NCI-H2029 (cell line): Measurements from ENCODE around the gene PAN2.
"Not testable (repeated sequence)": the region's sequence is repeated elsewhere in the genome, so short reads cannot be mapped to it uniquely, and the experiment has no call there.

Source experiments
- DNase-seq: peaks from one replicate; lab custom pipeline; 2025; lab: John Stamatoyannopoulos, UW

The PAN2 gene

GRCh38 chr12:56333679-56334489 is at the start of gene PAN2:
Gene PAN2, minus strand, starts transcription at chr12:56334000. Its CDS starts 906 bp downstream, at chr12:56333094.
- peak; percentile 98 for DNase-seq

- DNase-seq = no peak
Observed at GRCh38 chr12:56382611-56383010, 48.8 kb upstream of the PAN2 start.

- DNase-seq = no peak
Observed at GRCh38 chr12:56377989-56378316, 44.2 kb upstream of the PAN2 start.

- no peak for DNase-seq
Observed at GRCh38 chr12:56377310-56377988, 43.6 kb upstream of the PAN2 start.

DNA sequence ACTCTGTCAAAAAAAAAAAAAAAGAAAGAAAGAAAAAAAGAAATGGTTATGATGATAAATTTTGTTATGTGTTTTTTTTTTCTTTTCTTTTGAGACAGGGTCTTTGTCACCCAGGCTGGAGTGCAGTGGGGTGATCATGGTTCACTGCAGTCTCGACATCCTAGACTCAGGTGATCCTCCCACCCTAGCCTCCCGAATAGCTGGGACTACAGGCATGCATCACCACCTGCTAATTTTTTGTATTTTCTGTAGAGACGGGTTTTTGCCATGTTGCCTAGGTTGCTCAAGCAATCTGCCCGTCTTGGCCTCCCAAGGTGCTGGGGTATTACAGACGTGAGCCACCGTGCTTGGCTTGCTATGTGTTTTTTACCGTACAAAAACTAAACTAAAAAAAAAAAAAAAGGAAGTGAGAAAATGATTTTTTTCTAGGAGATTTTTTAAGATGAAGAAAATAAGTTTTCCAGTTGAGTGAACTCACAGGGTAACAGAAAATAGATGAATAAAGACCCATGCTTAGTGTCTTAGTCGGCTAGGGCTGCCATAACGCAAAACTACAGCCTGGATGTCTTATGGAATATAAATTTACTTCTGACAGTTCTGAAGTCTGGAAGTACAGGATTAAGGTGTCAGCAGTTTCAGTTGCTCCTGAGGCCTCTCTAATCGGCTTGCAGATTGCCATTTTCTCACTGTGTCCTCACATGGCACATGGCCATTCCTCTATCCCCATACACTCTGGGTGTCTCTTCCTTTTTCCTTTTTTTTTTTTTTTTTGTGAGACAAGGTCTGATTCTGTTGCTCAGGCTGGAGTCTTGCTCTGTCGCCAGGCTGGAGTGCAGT is 42.0 kb upstream of the PAN2 start:
- no peak for DNase-seq

GRCh38 chr12:56374726-56375597 is 41.2 kb upstream of the PAN2 start:
- DNase-seq = no peak

DNA sequence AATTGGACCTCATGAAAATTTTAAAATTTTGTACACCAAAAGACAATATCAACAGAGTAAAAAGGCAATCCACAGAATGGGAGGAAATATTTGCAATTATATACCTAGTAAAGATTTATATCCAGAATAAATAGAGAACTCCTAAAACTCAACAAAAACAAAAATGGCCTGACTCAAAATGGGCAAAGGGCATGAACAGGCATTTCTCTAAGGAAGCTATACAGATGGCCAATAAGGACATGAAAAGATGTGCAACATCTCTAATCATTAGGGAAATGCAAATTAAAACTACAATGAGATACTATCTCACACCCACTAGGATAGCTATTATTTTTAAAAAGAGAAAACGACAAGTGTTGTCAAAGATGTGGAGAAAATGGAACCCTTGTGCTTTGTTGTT is 39.7 kb upstream of the PAN2 start:
- no peak for DNase-seq

- no peak for DNase-seq
Observed at GRCh38 chr12:56366948-56367347, 33.1 kb upstream of the PAN2 start.

- peak; percentile 56 for DNase-seq
Observed at GRCh38 chr12:56362130-56363059, 28.6 kb upstream of the PAN2 start, which contains the start of gene APOF. Gene APOF, minus strand, starts transcription at chr12:56362857. Its CDS starts 112 bp downstream, at chr12:56362745.

- DNase-seq = no peak
Observed at GRCh38 chr12:56361487-56362129, 27.8 kb upstream of the PAN2 start.

GRCh38 chr12:56359851-56360767 is 26.3 kb upstream of the PAN2 start, which contains the start of gene STAT2:
Gene STAT2, minus strand, starts transcription at chr12:56360107. Its CDS starts 3,536 bp downstream, at chr12:56356571.
- DNase-seq = peak; percentile 99

GRCh38 chr12:56358836-56359532 is 25.2 kb upstream of the PAN2 start:
- no peak for DNase-seq

DNA sequence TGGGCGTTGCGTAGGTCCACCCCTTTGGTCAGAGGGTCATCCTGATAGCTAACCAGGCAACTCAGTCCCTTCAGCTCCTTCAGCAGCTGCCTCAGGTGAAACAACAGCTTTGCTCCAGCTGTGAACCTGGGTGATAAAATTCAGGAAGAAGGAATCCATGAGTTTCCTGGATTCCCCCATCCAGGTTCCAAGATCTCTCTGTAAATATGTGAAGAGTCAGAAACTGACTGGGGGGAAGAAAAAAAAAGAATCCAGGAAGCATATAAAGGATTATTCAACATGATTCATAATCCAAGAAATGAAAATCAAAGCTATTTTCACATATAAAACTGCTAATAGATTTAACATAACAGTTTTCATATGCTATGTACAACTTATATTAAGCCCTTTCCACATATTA is 17.5 kb upstream of the PAN2 start:
- DNase-seq = no peak

DNA sequence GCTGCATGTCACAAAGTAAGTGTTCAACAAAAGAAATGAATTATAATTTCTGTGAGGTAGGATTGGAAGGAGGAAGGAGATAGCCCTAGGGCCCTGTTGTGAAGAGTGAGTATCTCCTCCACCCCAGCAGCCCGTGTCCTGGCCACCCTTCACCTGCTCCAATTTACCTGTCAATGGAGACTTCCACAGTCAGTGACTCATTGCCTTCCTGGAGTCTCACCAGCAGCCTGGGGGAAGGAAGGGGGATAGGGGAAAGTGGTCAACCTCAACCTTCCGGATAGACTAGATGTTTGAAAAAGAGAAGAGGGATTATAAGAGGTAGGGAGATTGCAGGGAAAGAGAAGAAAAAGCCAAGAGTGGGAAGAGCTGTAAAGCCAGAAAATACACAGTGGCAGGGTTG is 16.9 kb upstream of the PAN2 start:
- DNase-seq = no peak

GRCh38 chr12:56348776-56349175 is 15.0 kb upstream of the PAN2 start:
- DNase-seq = no peak

GRCh38 chr12:56347255-56347654 is 13.5 kb upstream of the PAN2 start:
- not testable (repeated sequence) for DNase-seq

GRCh38 chr12:56346675-56347074 is 12.9 kb upstream of the PAN2 start:
- DNase-seq = no peak

DNA sequence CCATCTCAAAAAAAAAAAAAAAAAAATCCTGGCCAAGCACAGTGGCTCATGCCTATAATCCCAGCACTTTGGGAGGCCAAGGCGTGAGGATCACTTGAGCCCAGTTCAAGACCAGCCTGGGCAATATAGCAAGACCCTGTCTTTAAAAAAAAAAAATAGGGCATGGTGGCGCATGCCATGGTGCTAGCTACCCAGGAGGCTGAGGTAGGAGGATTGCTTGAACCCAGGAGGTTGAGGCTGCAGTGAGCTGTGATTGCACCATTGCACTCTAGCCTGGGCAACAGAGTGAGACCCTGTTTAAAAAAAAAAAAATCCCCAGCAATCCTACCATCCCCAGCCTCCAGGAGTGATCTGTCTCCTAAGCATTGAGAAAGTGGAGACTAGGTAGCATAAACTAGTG is 8.5 kb upstream of the PAN2 start:
- DNase-seq = not testable (repeated sequence)
